Urinary bladder (tissue), 4 donors: ENCODE data around the gene CCNL2. TPM values are rescaled to one million over a fixed set of nuclear protein-coding genes. Genes with fewer than 3 reads are reported as not detected.

ENCODE experiments used
- DNase-seq: peaks from one replicate; pipeline ENCODE4 v3.0.0-alpha.2; 2015; ENCODE audit errors: extremely low spot score
- H3K27ac ChIP-seq: one replicate; pipeline ENCODE4 v1.5.1; 2013; ENCODE audit warnings: low read depth, mild to moderate bottlenecking, moderate library complexity
- H3K36me3 ChIP-seq: one replicate; pipeline ENCODE4 v1.6.1; 2013; ENCODE audit warnings: mild to moderate bottlenecking, moderate library complexity; ENCODE audit not compliant: insufficient read depth
- H3K4me1 ChIP-seq: one replicate; pipeline ENCODE4 v1.6.1; 2013; ENCODE audit warnings: mild to moderate bottlenecking, moderate library complexity; ENCODE audit not compliant: insufficient read depth
- H3K4me3 ChIP-seq: one replicate; pipeline ENCODE4 v1.5.1; 2013; ENCODE audit warnings: low read depth, low read length
- WGBS: extraction: QIAGEN DNeasy Blood & Tissue Kit; methylation state at CpG from one replicate; pipeline ENCODE4 v1.1.7; 2013; 5-methylcytosine and 5-hydroxymethylcytosine counted together
- polyA plus RNA-seq: library from polyadenylated mRNA; stranded (reverse); fragments of 200-250 nt; gene quantifications from one replicate; pipeline ENCODE4 v1.2.3, GENCODE V29; 2013
- total RNA-seq: library from RNA; depleted of rRNA; stranded (reverse); fragments of >200 nt; gene quantifications from one replicate; pipeline ENCODE4 v1.2.3, GENCODE V29; 2014
- donor health status: healthy with polysubstance abuse.
- donor health status: healthy.

CCNL2 gene
- total and polyA plus RNA-seq, 2 donors: 146 to 226 TPM

- Histone ChIP-seq H3K4me3 (no peak overlapping the region), H3K27ac (peak overlapping the region; percentile 87), H3K4me1 (peaks cover 2% of the 10 kb centered on the region), H3K36me3 (no peaks in the 10 kb centered on the region)
- no peak for DNase-seq
- 50% methylated on average over 28 of the region's 28 CpGs for WGBS
These were observed 39.3 kb downstream of the CCNL2 start for GRCh38 chr1:1359664-1360468.

GRCh38 chr1:1359308-1359663 lies 39.8 kb downstream of the CCNL2 start:
- DNase-seq: no peak
- WGBS: 53% methylated on average over 6 of the region's 6 CpGs

DNA sequence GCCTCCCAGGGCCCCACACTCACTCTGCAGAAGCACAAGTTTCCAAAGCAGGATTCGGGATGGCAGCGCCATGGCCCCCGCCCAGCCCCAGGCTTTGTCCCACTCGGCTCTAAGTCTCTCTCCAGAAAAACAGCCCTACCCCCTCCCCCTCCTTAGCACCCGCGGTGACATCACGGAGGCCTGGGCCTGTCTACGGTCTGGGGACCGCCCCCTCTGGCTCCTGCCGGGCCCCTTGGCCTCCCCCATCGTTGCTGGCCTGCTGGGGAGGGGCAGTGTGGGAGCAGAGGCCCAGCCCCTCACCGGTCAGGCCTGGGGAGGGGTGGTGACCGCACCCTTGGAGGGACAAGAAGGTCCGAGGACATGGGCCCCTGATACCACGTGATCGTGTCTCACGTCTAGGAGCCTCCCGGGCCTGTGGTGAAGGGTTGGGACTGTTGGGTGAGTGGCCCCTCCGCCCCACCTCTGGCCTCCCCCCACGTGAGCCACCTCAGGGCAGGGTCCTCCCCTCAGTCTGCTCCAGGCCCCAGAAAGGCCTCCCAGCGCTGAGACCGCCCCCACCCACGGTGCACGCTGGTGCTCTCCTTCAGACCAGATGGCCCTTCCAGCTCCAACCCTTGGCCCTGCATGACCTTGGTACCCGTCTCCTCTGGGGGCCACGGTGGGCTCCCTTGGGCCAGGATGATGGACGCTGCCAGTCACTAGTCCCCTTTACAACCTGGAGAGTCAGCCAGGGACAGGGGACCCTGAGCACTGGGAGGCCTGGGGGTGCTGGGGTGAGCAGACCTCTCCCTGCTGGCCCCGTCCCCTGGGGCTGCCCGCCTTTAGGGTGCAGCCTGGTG lies 40.5 kb downstream of the CCNL2 start, which contains the start of gene MXRA8:
MXRA8 (minus strand) TSS at position 123 of the 839 bp plus-strand sequence; CDS start at position 72, 51 bp downstream.
- H3K4me3 ChIP-seq: peak within 1 kb of the TSS; percentile 67
- WGBS: 17% methylated on average over 29 of the region's 29 CpGs
- peak; percentile 37 for DNase-seq
- H3K4me1 ChIP-seq: peaks cover 2% of the 10 kb centered on the region
- H3K36me3 ChIP-seq: no peaks in the 10 kb centered on the region
- H3K27ac ChIP-seq: peak within 1 kb of the TSS; percentile 88

More at GRCh38 chr1:1359308-1359663, 39.8 kb downstream of the CCNL2 start:
- Histone ChIP-seq H3K4me3 (peak overlapping the region; percentile 0), H3K4me1 (peaks cover 2% of the 10 kb centered on the region), H3K27ac (peak overlapping the region; percentile 88), H3K36me3 (no peaks in the 10 kb centered on the region)

- Histone ChIP-seq H3K27ac (peak overlapping the region; percentile 88), H3K4me3 (peak overlapping the region; percentile 67), H3K4me1 (peaks cover 2% of the 10 kb centered on the region), H3K36me3 (no peaks in the 10 kb centered on the region)
- no peak for DNase-seq
- WGBS: 9% methylated on average over 18 of the region's 18 CpGs
These were observed 41.2 kb downstream of the CCNL2 start for GRCh38 chr1:1357871-1358432.

GRCh38 chr1:1356796-1357401 lies 42.2 kb downstream of the CCNL2 start:
- Histone ChIP-seq H3K36me3 (no peaks in the 10 kb centered on the region), H3K4me1 (peaks cover 2% of the 10 kb centered on the region), H3K4me3 (peak overlapping the region; percentile 67), H3K27ac (peak overlapping the region; percentile 42)
- 23% methylated on average over 26 of the region's 26 CpGs for WGBS
- no peak for DNase-seq

DNA sequence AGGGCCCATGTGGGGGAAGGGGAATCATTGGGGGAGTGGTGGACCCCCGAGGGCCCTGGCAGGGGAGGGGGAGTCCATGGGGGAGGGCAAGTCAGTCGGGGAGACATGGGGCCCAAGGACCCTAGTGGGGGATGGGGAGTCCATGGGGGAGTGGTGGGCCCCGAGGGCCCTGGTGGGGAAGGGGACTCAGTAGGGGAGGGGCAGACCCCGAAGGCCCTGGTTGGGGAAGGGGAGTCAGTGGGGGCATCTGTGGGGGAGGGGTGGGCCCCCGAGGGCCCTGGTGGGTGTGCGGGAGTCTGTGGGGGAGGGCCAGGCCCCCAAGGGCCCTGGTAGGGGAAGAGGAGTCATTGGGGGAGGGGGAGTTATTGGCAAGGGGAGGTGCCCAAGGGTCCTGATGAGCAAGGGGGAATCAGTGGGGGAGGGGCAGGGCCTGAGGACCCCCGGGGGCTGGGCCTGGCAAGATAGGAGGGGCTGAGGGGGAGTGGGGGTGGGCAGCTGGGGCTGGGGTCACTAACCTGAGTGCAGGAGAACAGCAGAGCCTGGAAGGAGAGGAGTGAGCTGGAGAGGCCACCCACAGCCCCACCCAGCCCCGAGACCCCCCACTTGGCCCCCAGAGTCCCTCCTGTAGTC lies 42.9 kb downstream of the CCNL2 start:
- Histone ChIP-seq H3K4me1 (peaks cover 2% of the 10 kb centered on the region), H3K4me3 (peak overlapping the region; percentile 67), H3K27ac (no peak overlapping the region), H3K36me3 (no peaks in the 10 kb centered on the region)
- DNase-seq: no peak
- 33% methylated on average over 8 of the region's 8 CpGs for WGBS

GRCh38 chr1:1355416-1355815 lies 43.7 kb downstream of the CCNL2 start:
- Histone ChIP-seq H3K4me3 (peak overlapping the region; percentile 36), H3K36me3 (no peaks in the 10 kb centered on the region), H3K4me1 (peaks cover 2% of the 10 kb centered on the region), H3K27ac (no peak overlapping the region)
- WGBS: 3% methylated on average over 52 of the region's 52 CpGs
- no peak for DNase-seq

GRCh38 chr1:1354271-1355247 lies 44.6 kb downstream of the CCNL2 start:
- Histone ChIP-seq H3K4me3 (peak overlapping the region; percentile 36), H3K4me1 (peaks cover 2% of the 10 kb centered on the region), H3K36me3 (no peaks in the 10 kb centered on the region), H3K27ac (no peak overlapping the region)
- 56% methylated on average over 116 of the region's 116 CpGs for WGBS
- DNase-seq: no peak

GRCh38 chr1:1353389-1354151 lies 45.6 kb downstream of the CCNL2 start:
- 61% methylated on average over 28 of the region's 28 CpGs for WGBS
- no peaks in the 10 kb centered on the region for H3K36me3 ChIP-seq
- no peak overlapping the region for H3K27ac ChIP-seq
- H3K4me1 ChIP-seq: peaks cover 2% of the 10 kb centered on the region
- no peak for DNase-seq
- H3K4me3 ChIP-seq: no peak overlapping the region

- WGBS: 32% methylated on average over 5 of the region's 5 CpGs
- no peak for DNase-seq
- Histone ChIP-seq H3K4me3 (no peak overlapping the region), H3K27ac (no peak overlapping the region), H3K36me3 (no peaks in the 10 kb centered on the region), H3K4me1 (peaks cover 2% of the 10 kb centered on the region)
These were observed 46.2 kb downstream of the CCNL2 start for GRCh38 chr1:1352786-1353388.
